ENCODE measurements around the gene EPM2A. TPM values are rescaled to one million over a fixed set of nuclear protein-coding genes. Genes with fewer than 3 reads are reported as not detected.
"Not testable (repeated sequence)": the region's sequence is repeated elsewhere in the genome, so short reads cannot be mapped to it uniquely, and the experiment has no call there.

Gene EPM2A
- polyA plus RNA-seq, 1 donor (not counting 4 experiments of a cell fraction or from before 2014, with no cell fraction given): 2.4 TPM

DNA sequence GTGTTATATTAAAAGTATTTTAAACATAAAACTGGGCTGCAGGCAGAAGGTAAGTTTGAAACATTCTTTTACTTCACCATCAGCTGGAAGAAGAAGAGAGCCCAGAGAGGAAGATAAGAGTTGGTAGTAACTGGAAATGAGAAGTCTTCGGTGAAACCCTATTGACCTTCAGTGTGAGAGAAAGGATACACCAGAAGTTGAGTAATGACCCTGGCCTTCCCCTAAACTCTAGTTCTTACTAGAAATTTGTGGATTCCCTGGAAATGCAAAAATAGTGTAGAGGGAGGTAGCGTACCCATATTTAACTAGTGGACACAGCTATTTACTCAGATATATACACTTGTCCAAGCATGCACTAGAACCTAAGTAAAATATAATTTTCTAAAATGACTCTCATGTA is 8.0 kb upstream of the EPM2A start:
- Histone ChIP-seq H3K27ac (ENCODE audit: control insufficient read depth, insufficient read depth, low read length) (no peak overlapping the region), H3K9me3 (ENCODE audit: control insufficient read depth, low read depth, low read length) (no peaks in the 10 kb centered on the region), H3K9ac (ENCODE audit: control insufficient read depth, extremely low read depth, insufficient read depth, low read length) (no peak overlapping the region), H3K9me1 (ENCODE audit: control insufficient read depth, extremely low read depth, insufficient read depth, low read length) (no peaks in the 10 kb centered on the region), H3K79me2 (ENCODE audit: control insufficient read depth, insufficient read depth, low read length) (no peaks in the 10 kb centered on the region), H2AFZ (ENCODE audit: control insufficient read depth, low read length) (no peak overlapping the region), H3K27me3 (ENCODE audit: control insufficient read depth, extremely low read depth, insufficient read depth, low read length) (no peaks in the 10 kb centered on the region), H4K20me1 (ENCODE audit: control insufficient read depth, extremely low read depth, insufficient read depth, low read length) (no peaks in the 10 kb centered on the region), H3K4me2 (ENCODE audit: control insufficient read depth, extremely low read depth, insufficient read depth, low read depth, low read length) (no peak overlapping the region), H3K36me3 (ENCODE audit: control insufficient read depth in 2 of 2, extremely low read depth in 1 of 2, insufficient read depth in 2 of 2, low read length in 2 of 2) (no peaks in the 10 kb centered on the region), H3K4me1 (ENCODE audit: control insufficient read depth, extremely low read depth, insufficient read depth, low read length) (peaks cover 18% of the 10 kb centered on the region), H3K4me3 (ENCODE audit: control insufficient read depth in 2 of 3, extremely low read depth in 1 of 3, insufficient read depth in 2 of 3, low read depth in 1 of 3, low read length in 3 of 3) (no peak overlapping the region)
- no peak for DNase-seq (ENCODE audit: low read depth, low spot score)
- no peak for FAIRE-seq
- dilution Hi-C loops (cut with MboI; ENCODE audit: extremely low pct_ligation_motif_present, low sequenced_read_pairs): no loop called here
- TF ChIP-seq, protein P1, sequence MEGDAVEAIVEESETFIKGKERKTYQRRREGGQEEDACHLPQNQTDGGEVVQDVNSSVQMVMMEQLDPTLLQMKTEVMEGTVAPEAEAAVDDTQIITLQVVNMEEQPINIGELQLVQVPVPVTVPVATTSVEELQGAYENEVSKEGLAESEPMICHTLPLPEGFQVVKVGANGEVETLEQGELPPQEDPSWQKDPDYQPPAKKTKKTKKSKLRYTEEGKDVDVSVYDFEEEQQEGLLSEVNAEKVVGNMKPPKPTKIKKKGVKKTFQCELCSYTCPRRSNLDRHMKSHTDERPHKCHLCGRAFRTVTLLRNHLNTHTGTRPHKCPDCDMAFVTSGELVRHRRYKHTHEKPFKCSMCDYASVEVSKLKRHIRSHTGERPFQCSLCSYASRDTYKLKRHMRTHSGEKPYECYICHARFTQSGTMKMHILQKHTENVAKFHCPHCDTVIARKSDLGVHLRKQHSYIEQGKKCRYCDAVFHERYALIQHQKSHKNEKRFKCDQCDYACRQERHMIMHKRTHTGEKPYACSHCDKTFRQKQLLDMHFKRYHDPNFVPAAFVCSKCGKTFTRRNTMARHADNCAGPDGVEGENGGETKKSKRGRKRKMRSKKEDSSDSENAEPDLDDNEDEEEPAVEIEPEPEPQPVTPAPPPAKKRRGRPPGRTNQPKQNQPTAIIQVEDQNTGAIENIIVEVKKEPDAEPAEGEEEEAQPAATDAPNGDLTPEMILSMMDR (optimal IDR thresholded peaks at IDR 0.05 in 1 of 3, IDR thresholded peaks at IDR 0.05 in 1 of 3, conservative IDR thresholded peaks at IDR 0.05 in 1 of 3; ENCODE audit: extremely low read depth in 1 of 3, insufficient read depth in 2 of 3, low read length in 3 of 3): no peak

DNA sequence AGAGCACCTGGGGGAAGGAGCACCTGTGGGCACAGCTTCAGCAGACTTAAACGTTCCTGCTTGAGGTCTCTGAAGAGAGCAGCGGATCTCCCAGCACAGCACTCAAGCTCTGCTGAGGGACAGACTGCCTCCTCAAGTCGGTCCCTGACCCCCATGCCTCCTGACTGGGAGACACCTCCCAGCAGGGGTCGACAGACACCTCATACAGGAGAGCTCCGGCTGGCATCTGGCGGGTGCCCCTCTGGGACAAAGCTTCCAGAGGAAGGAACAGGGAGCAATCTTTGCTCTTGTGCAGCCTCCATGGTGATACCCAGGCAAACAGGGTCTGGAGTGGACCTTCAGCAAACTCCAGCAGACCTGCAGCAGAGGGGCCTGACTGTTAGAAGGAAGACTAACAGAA is 7.2 kb upstream of the EPM2A start:
- H3K4me2 ChIP-seq (ENCODE audit: control insufficient read depth, extremely low read depth, insufficient read depth, low read depth, low read length); H2AFZ ChIP-seq (ENCODE audit: control insufficient read depth, low read length); H3K36me3 ChIP-seq (ENCODE audit: control insufficient read depth in 2 of 2, extremely low read depth in 1 of 2, insufficient read depth in 2 of 2, low read length in 2 of 2); H3K27ac ChIP-seq (ENCODE audit: control insufficient read depth, insufficient read depth, low read length); DNase-seq (ENCODE audit: low read depth, low spot score); H3K4me3 ChIP-seq (ENCODE audit: control insufficient read depth in 2 of 3, extremely low read depth in 1 of 3, insufficient read depth in 2 of 3, low read depth in 1 of 3, low read length in 3 of 3); H3K9me1 ChIP-seq (ENCODE audit: control insufficient read depth, extremely low read depth, insufficient read depth, low read length); dilution Hi-C loops (cut with MboI; ENCODE audit: extremely low pct_ligation_motif_present, low sequenced_read_pairs); H3K9ac ChIP-seq (ENCODE audit: control insufficient read depth, extremely low read depth, insufficient read depth, low read length); H3K9me3 ChIP-seq (ENCODE audit: control insufficient read depth, low read depth, low read length); H3K79me2 ChIP-seq (ENCODE audit: control insufficient read depth, insufficient read depth, low read length); H4K20me1 ChIP-seq (ENCODE audit: control insufficient read depth, extremely low read depth, insufficient read depth, low read length); FAIRE-seq; H3K27me3 ChIP-seq (ENCODE audit: control insufficient read depth, extremely low read depth, insufficient read depth, low read length): not testable (repeated sequence)
- peaks cover 18% of the 10 kb centered on the region for H3K4me1 ChIP-seq (ENCODE audit: control insufficient read depth, extremely low read depth, insufficient read depth, low read length)

DNA sequence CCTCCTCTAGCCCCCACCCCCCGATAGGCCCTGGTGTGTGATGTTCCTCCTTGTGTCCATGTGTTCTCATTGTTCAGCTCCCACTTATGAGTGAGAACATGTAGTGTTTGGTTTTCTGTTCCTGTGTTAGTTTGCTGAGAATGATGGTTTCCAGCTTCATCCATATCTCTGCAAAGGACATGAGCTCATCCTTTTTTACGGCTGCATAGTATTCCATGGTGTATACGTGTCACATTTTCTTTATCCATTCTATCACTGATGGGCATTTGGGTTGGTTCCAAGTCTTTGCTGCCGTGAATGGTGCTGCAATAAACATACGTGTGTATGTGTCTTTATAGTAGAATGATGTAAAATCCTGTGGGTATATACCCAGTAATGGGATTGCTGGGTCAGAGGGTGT is 4.4 kb upstream of the EPM2A start:
- not testable (repeated sequence) for FAIRE-seq

More for the DNA sequence above, 4.4 kb upstream of the EPM2A start:
- H3K27me3 ChIP-seq (ENCODE audit: control insufficient read depth, extremely low read depth, insufficient read depth, low read length); H3K27ac ChIP-seq (ENCODE audit: control insufficient read depth, insufficient read depth, low read length); H3K36me3 ChIP-seq (ENCODE audit: control insufficient read depth in 2 of 2, extremely low read depth in 1 of 2, insufficient read depth in 2 of 2, low read length in 2 of 2); H3K4me1 ChIP-seq (ENCODE audit: control insufficient read depth, extremely low read depth, insufficient read depth, low read length); H3K9ac ChIP-seq (ENCODE audit: control insufficient read depth, extremely low read depth, insufficient read depth, low read length); H3K9me3 ChIP-seq (ENCODE audit: control insufficient read depth, low read depth, low read length); H4K20me1 ChIP-seq (ENCODE audit: control insufficient read depth, extremely low read depth, insufficient read depth, low read length); dilution Hi-C loops (cut with MboI; ENCODE audit: extremely low pct_ligation_motif_present, low sequenced_read_pairs); H3K4me3 ChIP-seq (ENCODE audit: control insufficient read depth in 2 of 3, extremely low read depth in 1 of 3, insufficient read depth in 2 of 3, low read depth in 1 of 3, low read length in 3 of 3); H3K4me2 ChIP-seq (ENCODE audit: control insufficient read depth, extremely low read depth, insufficient read depth, low read depth, low read length); H3K79me2 ChIP-seq (ENCODE audit: control insufficient read depth, insufficient read depth, low read length); H3K9me1 ChIP-seq (ENCODE audit: control insufficient read depth, extremely low read depth, insufficient read depth, low read length); DNase-seq (ENCODE audit: low read depth, low spot score); H2AFZ ChIP-seq (ENCODE audit: control insufficient read depth, low read length): not testable (repeated sequence)

Data from keratinocyte (primary cell).